H9 (cell line): ENCODE data around the gene ARHGAP31. TPM values are rescaled to one million over a fixed set of nuclear protein-coding genes. Genes with fewer than 3 reads are reported as not detected.

Experiments used
- DNase-seq: peaks from one replicate; pipeline ENCODE4 v3.0.0-alpha.2; 2017
- H2AFZ ChIP-seq: one replicate; pipeline ENCODE4 v1.6.1; 2013; ENCODE audit warnings: mild to moderate bottlenecking, low read length, control low read depth, moderate library complexity
- H2AK5ac ChIP-seq: 2 replicates; pipeline ENCODE4 v1.6.1; 2013; ENCODE audit warnings: low read length, control low read depth, mixed read lengths; ENCODE audit not compliant: insufficient read length
- H2BK120ac ChIP-seq: one replicate; pipeline ENCODE4 v1.6.1; 2013; ENCODE audit warnings: low read depth, mild to moderate bottlenecking, low read length, control low read depth, inconsistent platforms; ENCODE audit not compliant: poor library complexity, severe bottlenecking
- H2BK12ac ChIP-seq: 2 replicates; pipeline ENCODE4 v1.6.1; 2013; ENCODE audit warnings: low read length, control low read depth, mixed read lengths, low read depth; ENCODE audit not compliant: insufficient read length
- H2BK15ac ChIP-seq: 2 replicates; pipeline ENCODE4 v1.6.1; 2013; ENCODE audit warnings: low read depth, low read length, control low read depth
- H2BK20ac ChIP-seq: one replicate; pipeline ENCODE4 v1.6.1; 2013; ENCODE audit warnings: low read depth, mild to moderate bottlenecking, low read length, control low read depth, inconsistent platforms; ENCODE audit not compliant: poor library complexity, severe bottlenecking
- H2BK5ac ChIP-seq: 2 replicates; pipeline ENCODE4 v1.6.1; 2013; ENCODE audit warnings: low read length, control low read depth, mixed read lengths; ENCODE audit not compliant: insufficient read length
- H3K14ac ChIP-seq: 2 replicates; pipeline ENCODE4 v1.6.1; 2013; ENCODE audit warnings: low read length, control low read depth; ENCODE audit not compliant: insufficient read depth
- H3K18ac ChIP-seq: 2 replicates; pipeline ENCODE4 v1.6.1; 2013; ENCODE audit warnings: low read depth, mild to moderate bottlenecking, mixed read lengths, low read length, control low read depth; ENCODE audit not compliant: insufficient read length
- H3K23ac ChIP-seq: 2 replicates; pipeline ENCODE4 v1.6.1; 2013; ENCODE audit warnings: low read length, control low read depth, mixed read lengths, low read depth; ENCODE audit not compliant: insufficient read length
- H3K23me2 ChIP-seq: 2 replicates; pipeline ENCODE4 v1.6.1; 2013; ENCODE audit warnings: low read depth, mild to moderate bottlenecking, mixed read lengths, low read length, control low read depth; ENCODE audit not compliant: insufficient read length, poor library complexity, severe bottlenecking
- H3K27ac ChIP-seq: 2 replicates; pipeline ENCODE4 v1.5.1; 2013; ENCODE audit warnings: low read length, control low read depth, mixed read lengths, low read depth; ENCODE audit not compliant: insufficient read length
- H3K27me3 ChIP-seq: 2 replicates; pipeline ENCODE4 v1.6.1; 2013; ENCODE audit warnings: low read length, control low read depth, inconsistent platforms; ENCODE audit not compliant: insufficient read depth
- H3K4ac ChIP-seq: 2 replicates; pipeline ENCODE4 v1.6.1; 2013; ENCODE audit warnings: low read depth, mild to moderate bottlenecking, control low read depth, inconsistent platforms, low read length, moderate library complexity
- H3K4me1 ChIP-seq: 2 replicates; pipeline ENCODE4 v1.6.1; 2013; ENCODE audit warnings: low read length, control low read depth, inconsistent platforms; ENCODE audit not compliant: insufficient read depth
- H3K4me2 ChIP-seq: 2 replicates; pipeline ENCODE4 v1.6.1; 2013; ENCODE audit warnings: low read length, control low read depth, mixed read lengths; ENCODE audit not compliant: insufficient read length, insufficient read depth
- H3K56ac ChIP-seq: 2 replicates; pipeline ENCODE4 v1.6.1; 2013; ENCODE audit warnings: low read depth, mild to moderate bottlenecking, mixed read lengths, low read length, control low read depth; ENCODE audit not compliant: insufficient read length
- H3K79me1 ChIP-seq: 2 replicates; pipeline ENCODE4 v1.6.1; 2013; ENCODE audit warnings: low read depth, mild to moderate bottlenecking, moderate library complexity, low read length, control low read depth, inconsistent platforms; ENCODE audit not compliant: insufficient read depth, poor library complexity, severe bottlenecking
- H3K79me2 ChIP-seq: 2 replicates; pipeline ENCODE4 v1.6.1; 2013; ENCODE audit warnings: low read length, control low read depth, inconsistent platforms; ENCODE audit not compliant: insufficient read depth
- H3K9ac ChIP-seq: 2 replicates; pipeline ENCODE4 v1.6.1; 2013; ENCODE audit warnings: low read length, control low read depth, mixed read lengths; ENCODE audit not compliant: insufficient read length; ENCODE audit errors: extremely low read depth
- H3K9me3 ChIP-seq: one replicate; pipeline ENCODE4 v1.6.1; 2013; ENCODE audit warnings: low read depth, low read length, inconsistent platforms; ENCODE audit not compliant: control insufficient read depth
- H3T11ph ChIP-seq: one replicate; pipeline ENCODE4 v1.6.1; 2013; ENCODE audit warnings: mild to moderate bottlenecking, low read length, control low read depth, inconsistent platforms
- H4K20me1 ChIP-seq: one replicate; pipeline ENCODE4 v1.6.1; 2013; ENCODE audit not compliant: control insufficient read depth, insufficient read length, insufficient read depth
- H4K5ac ChIP-seq: 2 replicates; pipeline ENCODE4 v1.6.1; 2013; ENCODE audit warnings: low read depth, mild to moderate bottlenecking, mixed read lengths, low read length, control low read depth; ENCODE audit not compliant: insufficient read length
- H4K8ac ChIP-seq: replicated peaks from 2 replicates; pipeline ENCODE4 v1.6.1; 2013; ENCODE audit warnings: low read length, control low read depth, mixed read lengths, low read depth; ENCODE audit not compliant: insufficient read length
- H4K91ac ChIP-seq: 2 replicates; pipeline ENCODE4 v1.6.1; 2013; ENCODE audit warnings: low read depth, mild to moderate bottlenecking, moderate library complexity, mixed read lengths, low read length, control low read depth; ENCODE audit not compliant: insufficient read length
- H3K27ac Mint-ChIP-seq, 3 experiments: 2 replicates in 2 of 3; 3 replicates in 1 of 3; pipeline ENCODE4 v1.8.0; 2020 to 2021; ENCODE audit warnings: mixed read lengths in 3 of 3, mild to moderate bottlenecking in 1 of 3, moderate library complexity in 1 of 3
- H3K27me3 Mint-ChIP-seq: 2 replicates; pipeline ENCODE4 v1.8.0; 2021; ENCODE audit warnings: low read depth, mild to moderate bottlenecking, moderate library complexity, mixed read lengths
- H3K36me3 Mint-ChIP-seq, 3 experiments: 2 replicates in 2 of 3; 3 replicates in 1 of 3; pipeline ENCODE4 v1.8.0; 2020 to 2021; ENCODE audit warnings: low read depth in 3 of 3, mixed read lengths in 3 of 3; ENCODE audit not compliant: insufficient read depth in 1 of 3
- H3K4me1 Mint-ChIP-seq, 2 experiments: 2 replicates each; pipeline ENCODE4 v1.8.0; 2020; ENCODE audit warnings: mixed read lengths in 2 of 2
- H3K4me3 Mint-ChIP-seq, 2 experiments: 2 replicates in 1 of 2; 3 replicates in 1 of 2; pipeline ENCODE4 v1.8.0; 2020 to 2021; ENCODE audit warnings: mild to moderate bottlenecking in 2 of 2, mixed read lengths in 2 of 2, moderate library complexity in 1 of 2
- H3K9me3 Mint-ChIP-seq, 2 experiments: 2 replicates in 1 of 2; 3 replicates in 1 of 2; pipeline ENCODE4 v1.8.0; 2020; ENCODE audit warnings: mild to moderate bottlenecking in 2 of 2, mixed read lengths in 2 of 2, moderate library complexity in 1 of 2
- CTCF ChIP-seq: fragments of 200-600 bp; sonication (generic); conservative IDR thresholded peaks from 3 replicates; pipeline ENCODE4 v1.8.0; 2021; ENCODE audit warnings: antibody characterized with exemption, mild to moderate bottlenecking
- WGBS: extraction: QIAGEN DNeasy Blood & Tissue Kit; methylation state at CpG from one replicate; pipeline ENCODE4 v1.1.7; 2013; ENCODE audit warnings: missing lambda C conversion rate, low lambda C conversion rate, mixed read lengths; ENCODE audit not compliant: insufficient read length; ENCODE audit errors: extremely low coverage; 5-methylcytosine and 5-hydroxymethylcytosine counted together
- total RNA-seq: library from RNA; stranded (reverse); gene quantifications from 2 replicates; pipeline ENCODE4 v1.2.1, GENCODE V29; 2021

The ARHGAP31 gene
- total RNA-seq, 1 experiment from 2014 or later = 2.2 TPM

- no peak for TF ChIP-seq CTCF
- Histone ChIP-seq H4K91ac (no peak overlapping the region), H3K79me2 (no peaks in the 10 kb centered on the region), H4K5ac (no peak overlapping the region), H3K14ac (no peak overlapping the region), H4K8ac (no peak overlapping the region), H4K20me1 (no peaks in the 10 kb centered on the region), H3K18ac (no peak overlapping the region), H3K23ac (no peak overlapping the region), H2BK20ac (no peak overlapping the region), H3K27ac (no peak overlapping the region), H3K9ac (no peak overlapping the region), H2BK120ac (no peak overlapping the region), H3K4ac (no peak overlapping the region), H2BK5ac (no peak overlapping the region), H3K4me2 (no peak overlapping the region), H2AFZ (no peak overlapping the region), H2AK5ac (no peak overlapping the region), H3K27me3 (no peaks in the 10 kb centered on the region), H3K9me3 (peaks cover 20% of the 10 kb centered on the region), H3K23me2 (no peaks in the 10 kb centered on the region), H3K4me1 (no peaks in the 10 kb centered on the region), H3T11ph (no peak overlapping the region), H3K56ac (no peak overlapping the region), H3K79me1 (no peaks in the 10 kb centered on the region), H2BK12ac (no peak overlapping the region), H2BK15ac (no peak overlapping the region)
- DNase-seq = no peak
- H3K27ac Mint-ChIP-seq = no peak overlapping the region
- peaks cover 59 to 69% of the 10 kb centered on the region in 2 experiments for H3K9me3 Mint-ChIP-seq
- WGBS = no CpG with 5 or more reads among the region's 1 CpG
- peaks cover 16% of the 10 kb centered on the region for H3K27me3 Mint-ChIP-seq
- no peak overlapping the region for H3K4me3 Mint-ChIP-seq
- no peaks in the 10 kb centered on the region for H3K4me1 Mint-ChIP-seq
- peaks cover 53 to 79% (median 78%) of the 10 kb centered on the region in 3 experiments for H3K36me3 Mint-ChIP-seq
Observed at GRCh38 chr3:119427669-119428068, 133.5 kb downstream of the ARHGAP31 start.
